ENCODE measurements around the gene CDCA5. TPM values are rescaled to one million over a fixed set of nuclear protein-coding genes. Genes with fewer than 3 reads are reported as not detected.

Gene CDCA5
- total RNA-seq, 1 donor from 2014 or later: 16.5 TPM

DNA sequence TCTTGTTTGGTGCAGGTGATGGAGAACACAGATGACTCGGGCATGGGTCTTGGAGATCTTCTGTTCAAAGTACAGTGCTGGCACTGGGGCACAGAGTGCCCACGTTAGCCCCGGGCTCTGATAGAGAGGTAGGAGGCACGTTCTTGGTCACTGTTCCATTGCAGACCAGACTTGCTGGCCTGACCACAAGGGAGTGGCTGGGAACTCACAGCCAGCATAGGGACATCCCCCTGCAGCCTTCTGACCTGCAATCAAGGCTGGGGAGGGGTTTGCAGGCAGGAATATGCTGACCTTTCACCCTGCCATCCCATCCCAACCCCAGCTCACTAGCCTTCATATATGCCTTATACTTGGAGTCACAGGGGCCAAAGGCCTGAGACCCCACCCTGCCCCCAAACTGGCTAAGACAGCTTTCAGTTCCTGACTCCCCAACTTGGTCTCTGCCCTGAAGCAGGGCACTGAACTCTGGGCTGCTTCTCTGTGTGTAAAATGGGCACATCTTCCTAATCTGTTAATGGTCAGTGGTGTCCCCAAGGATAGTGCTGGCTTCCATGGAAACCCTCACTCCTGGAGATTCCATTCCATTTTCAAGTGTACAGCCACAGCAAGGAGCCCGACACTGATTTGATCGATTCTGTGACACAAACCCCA, 42.9 kb upstream of the CDCA5 start:
- TF ChIP-seq, protein P1, sequence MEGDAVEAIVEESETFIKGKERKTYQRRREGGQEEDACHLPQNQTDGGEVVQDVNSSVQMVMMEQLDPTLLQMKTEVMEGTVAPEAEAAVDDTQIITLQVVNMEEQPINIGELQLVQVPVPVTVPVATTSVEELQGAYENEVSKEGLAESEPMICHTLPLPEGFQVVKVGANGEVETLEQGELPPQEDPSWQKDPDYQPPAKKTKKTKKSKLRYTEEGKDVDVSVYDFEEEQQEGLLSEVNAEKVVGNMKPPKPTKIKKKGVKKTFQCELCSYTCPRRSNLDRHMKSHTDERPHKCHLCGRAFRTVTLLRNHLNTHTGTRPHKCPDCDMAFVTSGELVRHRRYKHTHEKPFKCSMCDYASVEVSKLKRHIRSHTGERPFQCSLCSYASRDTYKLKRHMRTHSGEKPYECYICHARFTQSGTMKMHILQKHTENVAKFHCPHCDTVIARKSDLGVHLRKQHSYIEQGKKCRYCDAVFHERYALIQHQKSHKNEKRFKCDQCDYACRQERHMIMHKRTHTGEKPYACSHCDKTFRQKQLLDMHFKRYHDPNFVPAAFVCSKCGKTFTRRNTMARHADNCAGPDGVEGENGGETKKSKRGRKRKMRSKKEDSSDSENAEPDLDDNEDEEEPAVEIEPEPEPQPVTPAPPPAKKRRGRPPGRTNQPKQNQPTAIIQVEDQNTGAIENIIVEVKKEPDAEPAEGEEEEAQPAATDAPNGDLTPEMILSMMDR (IDR thresholded peaks at IDR 0.05; ENCODE audit: unreplicated experiment): no peak
- H3K27me3 Mint-ChIP-seq (ENCODE audit: low read depth): no peaks in the 10 kb centered on the region
- H3K36me3 Mint-ChIP-seq: peaks cover 9% of the 10 kb centered on the region
- no peak overlapping the region for H3K4me3 Mint-ChIP-seq
- H3K27ac Mint-ChIP-seq: no peak overlapping the region
- H3K4me1 Mint-ChIP-seq: peaks cover 15% of the 10 kb centered on the region
- DNase-seq (ENCODE audit: low spot score in 2 of 2, unreplicated experiment in 2 of 2): no peak
- H3K9me3 Mint-ChIP-seq: no peaks in the 10 kb centered on the region

DNA sequence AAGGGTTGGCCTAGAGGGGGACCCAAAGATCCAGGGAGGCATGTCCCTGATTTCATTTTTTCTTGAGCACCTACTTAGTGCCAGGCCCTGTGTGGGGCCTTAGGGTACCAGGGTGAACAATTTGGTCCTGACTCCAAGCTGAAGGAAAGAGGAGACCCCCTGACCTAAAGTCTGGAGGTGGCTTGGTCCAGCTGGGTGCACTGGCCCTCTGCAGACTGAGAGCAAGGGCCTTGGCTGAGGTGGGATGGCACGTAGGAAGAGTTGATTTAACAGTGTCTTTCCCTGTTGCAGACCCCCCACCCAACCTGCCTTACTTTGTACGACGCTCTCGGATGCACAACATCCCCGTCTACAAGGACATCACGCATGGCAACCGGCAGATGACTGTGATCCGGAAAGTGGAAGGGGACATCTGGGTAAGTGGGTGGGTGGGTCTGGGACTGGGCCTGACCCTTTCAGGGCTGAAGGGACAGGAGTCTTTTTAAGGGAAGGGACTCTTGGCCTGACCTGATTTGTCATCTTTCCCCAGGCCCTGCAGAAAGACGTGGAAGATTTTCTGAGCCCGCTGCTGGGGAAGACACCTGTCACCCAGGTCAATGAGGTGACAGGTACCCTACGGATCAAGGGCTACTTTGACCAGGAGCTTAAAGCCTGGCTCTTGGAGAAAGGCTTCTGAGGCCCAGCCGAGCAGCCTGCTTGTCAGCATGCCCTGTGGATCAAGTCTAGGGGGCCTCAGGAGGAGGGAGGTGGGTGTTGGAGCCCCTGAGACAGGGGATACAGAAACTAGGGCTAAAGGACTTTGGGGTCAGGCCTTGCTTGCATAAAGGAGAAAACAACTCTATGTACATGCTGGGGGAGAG, 41.6 kb upstream of the CDCA5 start:
- TF ChIP-seq, protein P1 (IDR thresholded peaks at IDR 0.05; ENCODE audit: unreplicated experiment): no peak
- H3K4me1 Mint-ChIP-seq: peaks cover 24% of the 10 kb centered on the region
- no peaks in the 10 kb centered on the region for H3K27me3 Mint-ChIP-seq (ENCODE audit: low read depth)
- H3K27ac Mint-ChIP-seq: no peak overlapping the region
- no peaks in the 10 kb centered on the region for H3K9me3 Mint-ChIP-seq
- no peak for DNase-seq (ENCODE audit: low spot score in 2 of 2, unreplicated experiment in 2 of 2)
- no peak overlapping the region for H3K4me3 Mint-ChIP-seq
- H3K36me3 Mint-ChIP-seq: peaks cover 6% of the 10 kb centered on the region

DNA sequence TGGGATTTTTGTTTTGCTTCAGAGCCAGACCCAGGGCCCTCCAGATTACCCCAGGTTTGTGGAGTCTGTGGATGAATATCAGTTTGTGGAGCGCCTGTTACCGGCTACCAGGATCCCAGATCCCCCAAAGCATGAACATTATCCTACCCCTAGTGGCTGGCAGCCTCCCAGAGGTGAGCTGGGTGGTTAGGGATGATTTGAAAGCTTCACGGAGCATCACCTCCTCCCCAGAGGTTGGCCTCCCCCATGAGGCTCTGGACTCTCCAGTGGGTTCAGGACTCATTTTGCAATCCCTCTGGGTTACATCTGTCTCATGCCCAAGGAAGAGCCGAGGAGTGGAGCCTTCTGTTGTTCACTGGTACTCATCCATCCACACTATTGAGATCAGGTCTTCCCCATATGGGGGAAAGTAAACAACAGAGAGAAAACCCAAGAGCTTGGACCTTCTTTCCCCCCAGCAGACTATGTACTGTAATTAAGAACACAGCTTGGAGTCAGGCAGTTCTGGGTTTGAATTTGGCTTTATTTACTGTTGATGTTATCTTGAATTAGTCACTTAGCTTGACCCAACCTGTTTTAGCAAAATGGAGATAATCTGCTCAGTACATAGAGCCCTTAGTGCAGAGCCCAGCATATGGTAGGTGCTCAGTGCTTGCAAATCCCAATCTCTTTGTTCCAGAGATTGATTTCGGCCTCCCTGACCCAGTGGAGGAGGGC, 40.8 kb upstream of the CDCA5 start:
- Mint-ChIP-seq H3K27me3 (ENCODE audit: low read depth) (no peaks in the 10 kb centered on the region), H3K4me3 (peak overlapping the region; percentile 23), H3K27ac (no peak overlapping the region), H3K36me3 (peaks cover 8% of the 10 kb centered on the region), H3K4me1 (peaks cover 26% of the 10 kb centered on the region), H3K9me3 (no peaks in the 10 kb centered on the region)
- TF ChIP-seq, protein P1 (IDR thresholded peaks at IDR 0.05; ENCODE audit: unreplicated experiment): no peak
- no peak for DNase-seq (ENCODE audit: low spot score in 2 of 2, unreplicated experiment in 2 of 2)

DNA sequence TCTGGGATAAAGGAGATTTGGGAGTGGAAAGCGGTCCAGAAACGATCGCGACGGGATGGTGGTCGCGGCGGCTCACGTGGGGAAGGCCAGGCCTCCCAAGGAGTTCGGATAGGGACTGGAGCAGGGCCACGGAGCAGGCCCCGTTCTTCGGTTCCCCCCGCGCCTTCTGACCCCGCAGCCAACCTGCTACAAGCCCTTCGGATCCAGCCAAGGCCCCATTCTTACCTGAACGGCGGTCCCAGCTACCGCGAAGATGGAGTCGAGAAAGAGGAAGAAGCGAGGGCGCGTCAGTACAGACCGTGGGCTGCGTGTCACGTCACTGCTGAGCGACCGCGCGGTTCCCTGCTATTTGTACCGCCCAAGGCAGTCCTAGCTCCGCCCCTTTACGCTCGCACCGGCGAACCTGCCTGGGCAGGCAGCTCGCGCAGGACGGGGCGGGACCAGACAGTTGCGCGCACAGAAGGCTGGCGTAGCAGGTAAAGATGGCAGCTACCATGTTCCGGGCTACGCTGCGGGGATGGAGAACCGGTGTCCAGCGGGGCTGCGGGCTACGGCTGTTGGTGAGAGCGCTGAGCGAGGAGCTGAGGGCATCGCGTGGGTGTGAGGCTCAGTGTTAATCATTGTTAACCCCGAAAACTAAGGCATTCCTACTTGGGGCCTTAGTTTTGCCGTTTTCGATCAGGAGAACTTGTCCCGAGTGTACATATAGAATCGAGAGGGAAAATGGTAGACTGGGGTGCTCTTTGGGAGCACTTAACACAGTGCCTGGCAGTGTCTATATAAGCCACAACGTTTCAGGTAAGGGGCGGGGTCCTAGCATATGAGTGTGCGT, 38.2 kb upstream of the CDCA5 start, which contains the start of the genes FAU and MRPL49:
Gene FAU, minus strand, starts transcription at position 270 of the 832 bp plus-strand sequence. CDS start 321 bp downstream, outside the sequence.
Gene MRPL49, plus strand, starts transcription at position 457 of the 832 bp plus-strand sequence. Its CDS starts 26 bp downstream, at position 483.
- Mint-ChIP-seq H3K36me3 (peaks cover 14% of the 10 kb centered on the region), H3K4me1 (peaks cover 30% of the 10 kb centered on the region), H3K9me3 (no peaks in the 10 kb centered on the region), H3K27ac (peak within 1 kb of the TSS; percentile 99), H3K4me3 (peak within 1 kb of the TSS; percentile 99), H3K27me3 (ENCODE audit: low read depth) (no peaks in the 10 kb centered on the region)
- DNase-seq (ENCODE audit: low spot score in 2 of 2, unreplicated experiment in 2 of 2): peak; percentile 97
- TF ChIP-seq, protein P1 (IDR thresholded peaks at IDR 0.05; ENCODE audit: unreplicated experiment): no peak

DNA sequence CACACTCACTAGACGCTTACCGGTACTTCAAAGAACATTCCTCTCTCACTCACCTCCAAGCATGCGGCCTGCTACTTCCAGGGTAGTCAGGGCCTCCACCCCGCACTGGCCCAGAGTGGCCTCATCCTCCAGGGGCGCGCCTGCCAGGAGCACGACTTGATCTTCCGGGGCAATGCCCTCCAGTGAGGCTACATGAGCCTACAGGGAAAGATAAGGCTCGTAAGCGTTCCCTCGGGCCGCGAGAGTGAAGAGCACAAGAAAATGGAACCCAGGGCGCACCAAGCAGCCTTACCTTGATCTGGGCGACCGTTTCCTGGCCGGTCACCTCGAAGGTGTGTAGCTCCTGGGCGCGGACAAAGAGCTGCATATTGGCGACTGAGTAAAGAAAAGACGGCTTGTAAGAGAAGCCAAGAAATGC, 37.6 kb upstream of the CDCA5 start:
- TF ChIP-seq, protein P1 (IDR thresholded peaks at IDR 0.05; ENCODE audit: unreplicated experiment): no peak
- no peaks in the 10 kb centered on the region for H3K27me3 Mint-ChIP-seq (ENCODE audit: low read depth)
- peaks cover 12% of the 10 kb centered on the region for H3K36me3 Mint-ChIP-seq
- H3K4me1 Mint-ChIP-seq: peaks cover 33% of the 10 kb centered on the region
- peak overlapping the region; percentile 99 for H3K4me3 Mint-ChIP-seq
- H3K27ac Mint-ChIP-seq: peak overlapping the region; percentile 99
- no peaks in the 10 kb centered on the region for H3K9me3 Mint-ChIP-seq
- no peak for DNase-seq (ENCODE audit: low spot score in 2 of 2, unreplicated experiment in 2 of 2)
